Ureter (tissue), 1 donor: ENCODE data around the gene CLMP. TPM values are rescaled to one million over a fixed set of nuclear protein-coding genes. Genes with fewer than 3 reads are reported as not detected.

Experiments used
- total RNA-seq: library from RNA; stranded (reverse); gene quantifications from one replicate; pipeline ENCODE4 v1.2.4, GENCODE V29; 2023
- donor health status: DM: yes; HTN: yes; CAD: no.

Gene CLMP
- total RNA-seq, 1 donor from 2014 or later: 34.4 TPM

Other genes with a start within 250 kb of the CLMP start
- not detected for gene BSX, start 213.4 kb downstream of the CLMP start, total RNA-seq
- gene HSPA8, start 133.1 kb downstream of the CLMP start, total RNA-seq: 1,206 TPM
- gene GRAMD1B, start 235.0 kb upstream of the CLMP start, total RNA-seq: 3.5 TPM